HCT116 (cell line): ENCODE measurements around the gene SETD2. TPM values are rescaled to one million over a fixed set of nuclear protein-coding genes. Genes with fewer than 3 reads are reported as not detected.

Source experiments
- ATAC-seq: fragments of 200-7000 bp; cut with Tn5 transposase; 2 replicates; pipeline ENCODE4 v1.9.1; 2020; ENCODE audit warnings: mild to moderate bottlenecking, moderate library complexity
- BruUV-seq: library from RNA; stranded (reverse); fragments of 400-500 nt; replicated peaks from 2 replicates; lab custom pipeline; 2021; lab: Mats Ljungman, UMichigan
- CTCF ChIA-PET: fragments of 300-600 bp; sonication (Branson Sonifier 250); formaldehyde crosslinking; loops from one replicate; lab custom pipeline; 2021; ENCODE audit warnings: antibody characterized with exemption; lab: Charles Lee
- POLR2A ChIA-PET: fragments of 300-600, 350-600 bp; sonication (Branson Sonifier 250); formaldehyde crosslinking; loops from one replicate; lab custom pipeline; 2021; ENCODE audit warnings: antibody characterized with exemption; lab: Charles Lee
- RAD21 ChIA-PET, 2 experiments: fragments of 300-600 bp; sonication (Branson Sonifier 250); formaldehyde crosslinking; loops; one replicate each; lab custom pipeline; 2023; ENCODE audit warnings: low total read pairs in 2 of 2; ENCODE audit not compliant: uncharacterized antibody in 2 of 2, unreplicated experiment in 2 of 2, low non-redundant PET in 1 of 2; lab: Charles Lee
- DNase-seq: peaks from one replicate; pipeline ENCODE4 v3.0.0-alpha.2; 2010; ENCODE audit warnings: low read depth, low spot score
- H2AFZ ChIP-seq: fragments of 200-600 bp; shearing (Covaris generic), sonication (generic); 2 replicates; pipeline ENCODE4 v1.6.1; 2017; ENCODE audit warnings: low read depth, mixed run types, mixed read lengths, antibody characterized with exemption, low read length; ENCODE audit not compliant: poor library complexity, severe bottlenecking
- H3K27ac ChIP-seq: 2 replicates; pipeline ENCODE4 v1.5.1; 2012; ENCODE audit warnings: low read depth, low read length
- H3K27me3 ChIP-seq: fragments of 200-600 bp; sonication (generic); 2 replicates; pipeline ENCODE4 v1.6.1; 2016; ENCODE audit warnings: mixed run types, low read length, mixed read lengths; ENCODE audit not compliant: insufficient read depth
- H3K36me3 ChIP-seq, 2 experiments: fragments of 200-500 bp in 1 of 2; fragments of 200-600 bp in 1 of 2; sonication (Bioruptor generic) in 1 of 2; sonication (generic) in 1 of 2; 2 replicates each; pipeline versions ENCODE4 v1.5.1 to v1.6.1; 2014 to 2016; ENCODE audit warnings: low read length in 2 of 2, inconsistent platforms in 1 of 2, mixed read lengths in 1 of 2, mixed run types in 1 of 2; ENCODE audit not compliant: insufficient read depth in 2 of 2, control insufficient read depth in 1 of 2
- H3K4me1 ChIP-seq, 2 experiments: fragments of 200-600 bp in 1 of 2; sonication (generic) in 1 of 2; 2 replicates each; pipeline versions ENCODE4 v1.5.1 to v1.6.1; 2012 to 2017; ENCODE audit warnings: low read length in 2 of 2, inconsistent platforms in 1 of 2, mild to moderate bottlenecking in 1 of 2, mixed read lengths in 1 of 2, mixed run types in 1 of 2, moderate library complexity in 1 of 2; ENCODE audit not compliant: insufficient read depth in 2 of 2, control insufficient read depth in 1 of 2
- H3K4me2 ChIP-seq: fragments of 200-600 bp; sonication (generic); 2 replicates; pipeline ENCODE4 v1.6.1; 2017; ENCODE audit warnings: mixed run types, low read length, mixed read lengths
- H3K4me3 ChIP-seq, 2 experiments: fragments of 200-600 bp in 1 of 2; sonication (generic) in 1 of 2; replicated peaks in 1 of 2; 2 replicates each; pipeline ENCODE4 v1.5.1; 2011 to 2016; ENCODE audit warnings: low read length in 2 of 2, control low read depth in 1 of 2, low read depth in 1 of 2, mild to moderate bottlenecking in 1 of 2, mixed read lengths in 1 of 2, mixed run types in 1 of 2
- H3K79me2 ChIP-seq: fragments of 200-600 bp; sonication (generic); 2 replicates; pipeline ENCODE4 v1.6.1; 2017; ENCODE audit warnings: mild to moderate bottlenecking, mixed run types, low read length, moderate library complexity, mixed read lengths; ENCODE audit not compliant: insufficient read depth
- H3K9ac ChIP-seq: fragments of 200-600 bp; sonication (generic); 2 replicates; pipeline ENCODE4 v1.6.1; 2016; ENCODE audit warnings: low read length, mixed read lengths
- H3K9me2 ChIP-seq: fragments of 200-600 bp; sonication (generic), shearing (Covaris generic); 2 replicates; pipeline ENCODE4 v1.6.1; 2017; ENCODE audit warnings: mixed run types, mild to moderate bottlenecking, moderate library complexity; ENCODE audit not compliant: insufficient read depth
- H3K9me3 ChIP-seq, 2 experiments: fragments of 200-500 bp in 1 of 2; fragments of 200-600 bp in 1 of 2; sonication (Bioruptor generic) in 1 of 2; sonication (generic) in 1 of 2; 2 replicates each; pipeline ENCODE4 v1.6.1; 2014 to 2017; ENCODE audit warnings: low read length in 2 of 2, mixed read lengths in 2 of 2, inconsistent platforms in 1 of 2, low read depth in 1 of 2, mild to moderate bottlenecking in 1 of 2, mixed run types in 1 of 2, moderate library complexity in 1 of 2; ENCODE audit not compliant: control insufficient read depth in 1 of 2, insufficient read depth in 1 of 2
- H4K20me1 ChIP-seq: fragments of 200-600 bp; sonication (generic), shearing (Covaris generic); 2 replicates; pipeline ENCODE4 v1.6.1; 2017; ENCODE audit warnings: mixed run types, mild to moderate bottlenecking, moderate library complexity; ENCODE audit not compliant: insufficient read depth
- CBX3 ChIP-seq: IDR thresholded peaks from 2 replicates; pipeline ENCODE4 v1.6.1; 2012; ENCODE audit warnings: low read depth
- CEBPB ChIP-seq: IDR thresholded peaks from 2 replicates; pipeline ENCODE4 v1.6.1; 2012; ENCODE audit warnings: low read depth
- CTCF ChIP-seq, 3 experiments: fragments of 200-600 bp in 1 of 3; sonication (generic) in 1 of 3; IDR thresholded peaks in 2 of 3; conservative IDR thresholded peaks in 1 of 3; 2 replicates each; pipeline ENCODE4 v1.5.1; 2012 to 2017; ENCODE audit warnings: low read depth in 2 of 3, low read length in 2 of 3, antibody characterized with exemption in 1 of 3, borderline replicate concordance in 1 of 3, control low read depth in 1 of 3, mild to moderate bottlenecking in 1 of 3, mixed read lengths in 1 of 3, mixed run types in 1 of 3, moderate library complexity in 1 of 3; ENCODE audit not compliant: insufficient read depth in 1 of 3
- EGR1 ChIP-seq: IDR thresholded peaks from 2 replicates; pipeline ENCODE4 v1.6.1; 2012; ENCODE audit warnings: low read depth
- EZH2phosphoT487 ChIP-seq: fragments of 200-600 bp; IDR thresholded peaks from 2 replicates; pipeline ENCODE4 v1.6.1; 2018; ENCODE audit warnings: antibody characterized with exemption, borderline replicate concordance
- FOSL1 ChIP-seq: IDR thresholded peaks from 2 replicates; pipeline ENCODE4 v1.6.1; 2012; ENCODE audit warnings: low read depth
- JUND ChIP-seq: IDR thresholded peaks from 2 replicates; pipeline ENCODE4 v1.6.1; 2012
- MAX ChIP-seq: IDR thresholded peaks from 2 replicates; pipeline ENCODE4 v1.6.1; 2012
- POLR2A ChIP-seq: IDR thresholded peaks from 2 replicates; pipeline ENCODE4 v1.7.0; 2011; ENCODE audit warnings: borderline replicate concordance; ENCODE audit not compliant: insufficient read depth, insufficient read length; ENCODE audit errors: extremely low read depth
- POLR2AphosphoS5 ChIP-seq: IDR thresholded peaks from 2 replicates; pipeline ENCODE4 v1.6.1; 2011; ENCODE audit warnings: mild to moderate bottlenecking, low read depth, low read length, moderate library complexity
- RAD21 ChIP-seq: IDR thresholded peaks from 2 replicates; pipeline ENCODE4 v1.6.1; 2012; ENCODE audit warnings: low read depth, mild to moderate bottlenecking
- REST ChIP-seq: IDR thresholded peaks from 2 replicates; pipeline ENCODE4 v1.6.1; 2012; ENCODE audit warnings: low read depth
- TCF7L2 ChIP-seq: IDR thresholded peaks from 2 replicates; pipeline ENCODE4 v1.7.0; 2011; ENCODE audit warnings: borderline replicate concordance, inconsistent platforms; ENCODE audit not compliant: insufficient read depth, insufficient read length; ENCODE audit errors: extremely low read depth
- YY1 ChIP-seq: IDR thresholded peaks from 2 replicates; pipeline ENCODE4 v1.6.1; 2011; ENCODE audit warnings: low read length, low read depth, moderate library complexity, mild to moderate bottlenecking; ENCODE audit not compliant: insufficient replicate concordance; ENCODE audit errors: extremely low read depth
- ZBTB33 ChIP-seq: IDR thresholded peaks from 2 replicates; pipeline ENCODE4 v1.6.1; 2011; ENCODE audit warnings: mild to moderate bottlenecking, low read length, moderate library complexity; ENCODE audit not compliant: insufficient replicate concordance; ENCODE audit errors: extremely low read depth
- ZFX ChIP-seq: fragments of 450-650 bp; IDR thresholded peaks from 2 replicates; pipeline ENCODE4 v1.6.1; 2017
- ZNF274 ChIP-seq: fragments of 200-500 bp; sonication (Bioruptor generic); IDR thresholded peaks from 2 replicates; pipeline ENCODE4 v1.6.1; 2014; ENCODE audit warnings: mild to moderate bottlenecking, low read depth, low read length, inconsistent platforms
- intact Hi-C: fragments of 100-400 bp; cut with micrococcal nuclease; formaldehyde crosslinking; loops from 2 replicates; pipeline ENCODE4 v1.10.0; 2022
- total RNA-seq: library from RNA; stranded (reverse); gene quantifications from one replicate; pipeline ENCODE4 v1.2.1, GENCODE V29; 2021; ENCODE audit not compliant: unreplicated experiment

SETD2 gene
- total RNA-seq, 1 experiment from 2014 or later: 33.0 TPM

GRCh38 chr3:47194994-47195393 lies 31.1 kb upstream of the SETD2 start:
- intact Hi-C loops: no loop called here
- H3K27ac ChIP-seq: no peak overlapping the region
- H3K79me2 ChIP-seq: no peaks in the 10 kb centered on the region
- ATAC-seq: no peak
- no peaks in the 10 kb centered on the region for H3K27me3 ChIP-seq
- BruUV-seq: no TSS peak
- H2AFZ ChIP-seq: no peak overlapping the region
- POLR2A ChIA-PET: interaction anchor here (0.6 kb wide), 1 partner anchor 129 kb away, joined by 3 read pairs; no protein-coding TSS in a partner anchor
- H3K9ac ChIP-seq: no peak overlapping the region
- TF ChIP-seq ZFX (no peak), POLR2AphosphoS5 (no peak), YY1 (no peak), CTCF (IDR thresholded peaks at IDR 0.05 in 2 of 3, conservative IDR thresholded peaks at IDR 0.05 in 1 of 3; ENCODE audit: borderline replicate concordance in 1 of 3, insufficient read depth in 1 of 3, low read depth in 2 of 3, low read length in 2 of 3) (no peak), RAD21 (no peak), POLR2A (no peak), EZH2phosphoT487 (no peak), ZNF274 (no peak), TCF7L2 (no peak), CEBPB (no peak), ZBTB33 (no peak), FOSL1 (no peak), JUND (no peak), REST (no peak), EGR1 (no peak), CBX3 (no peak), MAX (no peak)
- no peak for DNase-seq
- no peaks in the 10 kb centered on the region for H3K9me2 ChIP-seq
- no peaks in the 10 kb centered on the region for H3K9me3 ChIP-seq
- peaks cover 0 to 2% of the 10 kb centered on the region in 2 experiments; a peak in 1 of 4 replicates for H3K4me1 ChIP-seq
- RAD21 ChIA-PET: interaction anchor here in 1 of 2 experiments (0.7 kb wide), 1 partner anchor 170 kb away, joined by 3 read pairs; no protein-coding TSS in a partner anchor
- H3K4me3 ChIP-seq: no peak overlapping the region
- no peak overlapping the region for H3K4me2 ChIP-seq
- no peaks in the 10 kb centered on the region; a peak in 1 of 4 replicates for H3K36me3 ChIP-seq
- CTCF ChIA-PET: no interaction called here
- no peaks in the 10 kb centered on the region for H4K20me1 ChIP-seq
